NCI-H69 (cell line): ENCODE results near the gene RAMP1.
"Not testable (repeated sequence)": the region's sequence is repeated elsewhere in the genome, so short reads cannot be mapped to it uniquely, and the experiment has no call there.

ENCODE experiments used
- DNase-seq: peaks from one replicate; lab custom pipeline; 2025; lab: John Stamatoyannopoulos, UW

Gene RAMP1

DNA sequence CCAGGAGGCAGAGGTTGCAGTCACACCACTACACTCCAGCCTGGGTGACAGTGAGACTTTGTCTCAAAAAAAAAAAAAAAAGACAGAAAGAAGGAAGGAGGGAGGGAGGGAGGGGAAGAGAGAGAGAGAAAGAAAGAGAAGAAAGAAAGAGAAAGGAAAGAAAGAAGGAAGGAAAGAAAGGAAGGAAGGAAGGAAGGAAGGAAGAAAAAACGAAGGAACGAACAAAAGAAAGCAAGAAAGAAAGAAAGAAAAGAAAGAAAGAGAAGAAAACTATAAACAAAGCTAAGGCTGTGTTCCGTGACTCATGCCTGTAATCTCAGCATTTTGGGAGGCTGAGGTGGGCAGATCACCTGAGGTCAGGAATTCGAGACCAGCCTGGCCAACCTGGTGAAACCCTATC is 91.9 kb downstream of the RAMP1 start:
- not testable (repeated sequence) for DNase-seq

DNA sequence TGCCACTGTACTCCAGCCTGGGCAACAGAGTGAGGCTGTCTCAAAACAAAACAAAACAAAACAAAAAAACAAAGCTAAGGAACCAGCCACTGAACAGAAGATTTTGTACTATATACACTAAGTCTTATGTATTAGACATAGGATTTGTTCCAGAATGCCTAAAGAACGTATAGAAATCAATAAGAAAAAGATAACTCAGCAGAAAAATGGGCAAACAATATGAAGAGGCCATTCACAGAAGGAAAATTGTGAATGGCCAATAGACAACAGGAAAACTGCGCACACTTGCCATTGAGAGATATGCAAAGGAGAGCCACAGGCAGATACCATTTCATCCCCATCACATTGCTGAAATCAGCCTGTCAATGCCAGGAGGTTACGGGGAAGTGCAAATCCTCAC is 92.5 kb downstream of the RAMP1 start:
- no peak for DNase-seq

DNA sequence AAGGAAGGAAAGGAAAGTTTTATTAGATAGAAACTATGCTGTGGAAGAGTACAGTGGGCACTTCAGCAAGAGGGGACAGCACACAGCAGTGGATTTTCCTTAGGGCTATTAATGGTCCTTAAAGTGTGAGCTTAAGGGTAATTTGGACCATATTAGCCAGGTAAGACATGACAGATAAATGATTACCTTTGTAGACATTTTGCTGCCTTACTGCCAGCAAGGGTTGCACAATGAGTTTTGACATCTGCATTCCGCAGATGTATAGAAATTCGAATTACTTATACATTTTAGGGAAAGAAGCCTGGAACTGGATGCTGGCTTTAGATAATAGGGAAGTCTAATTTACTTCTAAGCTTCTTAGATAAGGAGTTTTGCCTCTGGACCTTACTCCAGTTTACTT is 93.4 kb downstream of the RAMP1 start:
- no peak for DNase-seq

DNA sequence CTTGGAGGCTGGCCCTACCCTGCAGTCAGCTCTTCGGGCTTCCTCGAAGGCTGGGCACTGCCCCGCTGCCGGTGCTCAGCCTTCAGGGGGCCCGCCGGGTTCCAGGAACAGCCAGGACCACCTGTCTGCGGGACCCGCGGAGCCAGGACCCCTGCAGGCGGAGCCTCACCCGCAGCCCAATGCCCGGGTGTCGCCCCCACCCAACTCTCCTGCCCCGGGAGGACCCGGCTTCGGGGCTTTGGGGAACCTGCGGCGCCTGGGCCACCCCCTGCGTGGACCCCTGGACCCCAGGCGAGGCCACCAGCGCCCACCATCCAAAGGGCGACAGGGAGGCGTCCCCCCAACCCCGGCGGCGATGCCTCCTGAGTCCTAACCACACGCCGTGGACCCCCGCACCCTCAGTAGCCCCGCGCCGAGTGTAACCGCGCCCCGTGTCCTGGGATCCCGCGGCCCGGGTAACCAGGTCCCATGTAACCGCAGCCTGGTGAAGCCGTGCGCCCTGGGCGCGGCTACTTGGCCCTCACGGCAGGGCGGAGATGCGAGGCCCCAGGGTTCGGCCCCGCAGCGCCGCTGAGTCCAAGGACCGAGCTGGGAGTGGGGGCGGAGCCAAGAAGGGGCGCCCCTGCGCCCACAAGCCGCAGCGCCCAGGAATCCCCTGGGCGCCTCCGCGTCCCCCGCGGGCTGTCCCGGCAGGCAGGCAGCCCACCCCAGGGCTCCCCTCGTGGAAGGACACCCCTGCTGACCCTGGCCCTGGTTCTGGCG is 96.4 kb downstream of the RAMP1 start:
- peak; percentile 13 for DNase-seq

DNA sequence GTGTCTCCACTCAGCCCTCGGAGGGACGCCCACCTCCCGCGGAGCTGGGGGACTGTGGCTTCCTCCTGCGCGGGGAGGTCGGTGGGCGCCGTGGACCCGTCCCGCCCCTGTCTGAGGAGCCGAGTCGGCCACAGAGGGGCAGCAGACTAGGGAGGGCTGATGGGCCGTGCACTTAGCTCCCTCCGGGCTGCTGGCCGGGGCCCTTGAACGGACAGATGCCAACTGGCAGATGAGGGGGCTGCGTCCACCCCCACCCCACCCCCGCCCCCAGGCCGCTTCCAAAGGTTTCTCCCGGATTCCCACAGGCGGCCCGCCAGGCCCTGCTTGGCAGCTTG is 96.9 kb downstream of the RAMP1 start:
- DNase-seq, result no peak

DNA sequence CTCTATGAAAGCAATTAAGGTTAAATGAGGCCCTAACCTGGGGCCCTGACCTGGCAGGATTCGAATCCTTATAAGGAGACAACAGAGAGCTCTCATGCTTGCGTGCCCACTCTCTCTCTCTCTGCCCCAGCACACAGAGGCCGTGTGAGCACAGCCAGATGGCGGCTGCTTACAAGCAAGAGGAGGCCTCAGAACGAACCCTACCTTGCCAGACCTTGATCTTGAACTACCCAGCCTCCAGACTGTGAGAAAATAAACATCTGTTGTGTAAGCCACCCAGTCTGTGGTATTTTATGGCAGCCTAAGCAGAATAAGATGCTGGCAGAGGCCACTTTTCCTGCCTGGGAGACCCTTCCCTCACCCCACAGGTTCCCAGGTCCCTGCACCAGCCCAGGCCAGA is 102.2 kb downstream of the RAMP1 start:
- no peak for DNase-seq
